Stimulated activated CD4-positive, alpha-beta T cell treated with anti-CD3 and anti-CD28 coated beads, TNF-alpha, amount 100 ng/mL, for 4 hours (primary cell): Measurements from ENCODE around the gene RPL19.

Source experiments
- DNase-seq, 3 experiments: peaks; one replicate each; pipeline ENCODE4 v3.0.0-alpha.2; 2020; ENCODE audit warnings: low read depth in 3 of 3

Gene RPL19

DNA sequence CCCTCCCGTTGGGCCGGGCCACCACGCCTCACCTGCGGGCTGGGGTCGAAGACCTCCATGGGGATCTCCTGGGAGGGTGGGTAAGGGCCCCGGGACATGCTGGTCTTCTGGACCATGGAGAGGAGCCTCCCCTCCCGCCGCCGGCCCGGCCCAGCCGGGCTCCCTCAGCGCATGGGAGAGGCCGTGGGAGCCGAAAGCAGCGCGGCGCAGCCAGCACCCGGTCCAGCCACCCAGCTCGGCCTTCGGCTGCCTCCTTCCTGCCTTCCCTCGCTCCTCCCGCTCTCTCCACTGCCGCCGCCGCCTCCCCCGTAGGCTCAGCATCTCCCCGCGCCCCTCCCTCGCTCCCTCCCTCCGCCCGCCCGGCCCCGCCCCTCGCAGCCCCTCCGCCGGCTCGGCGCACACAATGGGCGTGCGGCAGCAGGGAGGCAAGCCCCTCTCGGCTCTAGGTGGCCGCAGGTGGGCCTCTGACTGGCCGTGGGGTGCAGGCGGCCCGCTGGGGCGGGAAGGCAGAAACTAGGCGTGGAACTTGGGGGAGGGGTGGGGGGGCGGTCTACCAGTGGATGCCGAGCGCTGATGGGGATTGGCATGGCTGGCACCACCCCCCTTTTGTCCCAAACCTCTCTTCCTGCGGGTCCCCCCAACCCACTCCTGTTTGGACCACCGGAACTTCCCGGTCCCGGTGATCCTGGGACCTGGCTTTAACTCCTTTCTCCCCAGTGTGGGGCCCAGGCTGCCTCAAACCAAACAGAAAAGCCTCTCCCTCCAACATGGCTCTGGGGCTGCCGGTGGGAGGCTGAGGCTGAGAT is 2.5 kb upstream of the RPL19 start, which contains the start of gene CACNB1:
TSS of gene CACNB1 (minus strand) at position 290 of the 806 bp plus-strand sequence. CDS start at position 116, 174 bp downstream.
- peak; percentile 48 to 53 (median 53) for DNase-seq

DNA sequence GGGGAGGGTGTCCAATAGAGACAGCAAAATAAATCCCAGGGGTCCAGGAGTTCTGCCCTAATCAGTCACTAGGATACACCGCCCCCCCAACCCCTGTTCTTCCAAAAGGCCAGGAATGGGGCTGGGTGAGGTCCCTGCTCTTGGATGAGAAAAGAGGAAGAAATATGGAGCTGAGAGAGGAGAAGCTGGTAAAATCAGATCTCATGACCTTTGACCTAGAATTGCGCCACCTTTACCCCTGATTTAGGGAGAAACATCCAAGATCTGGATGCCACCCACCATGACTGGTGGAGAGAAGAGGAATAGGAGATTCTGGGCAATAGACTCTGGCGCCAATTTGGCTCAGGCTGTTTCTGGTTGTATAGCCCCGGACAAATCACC is 1.9 kb upstream of the RPL19 start:
- DNase-seq, result no peak

DNA sequence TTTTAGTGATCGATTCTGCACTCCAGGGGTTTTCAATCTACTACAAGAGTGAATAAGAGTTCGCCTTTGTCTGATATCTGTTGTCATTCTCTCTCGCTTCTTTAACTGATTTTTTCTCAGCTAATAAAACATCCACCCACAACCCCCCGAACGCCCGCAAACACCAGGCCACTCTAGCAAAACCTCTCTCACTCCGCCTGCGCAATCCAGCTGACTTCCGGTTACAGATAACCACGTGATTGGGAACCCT is 338 bp upstream of the RPL19 start:
- DNase-seq, result peak; percentile 65 to 86 (median 76)

DNA sequence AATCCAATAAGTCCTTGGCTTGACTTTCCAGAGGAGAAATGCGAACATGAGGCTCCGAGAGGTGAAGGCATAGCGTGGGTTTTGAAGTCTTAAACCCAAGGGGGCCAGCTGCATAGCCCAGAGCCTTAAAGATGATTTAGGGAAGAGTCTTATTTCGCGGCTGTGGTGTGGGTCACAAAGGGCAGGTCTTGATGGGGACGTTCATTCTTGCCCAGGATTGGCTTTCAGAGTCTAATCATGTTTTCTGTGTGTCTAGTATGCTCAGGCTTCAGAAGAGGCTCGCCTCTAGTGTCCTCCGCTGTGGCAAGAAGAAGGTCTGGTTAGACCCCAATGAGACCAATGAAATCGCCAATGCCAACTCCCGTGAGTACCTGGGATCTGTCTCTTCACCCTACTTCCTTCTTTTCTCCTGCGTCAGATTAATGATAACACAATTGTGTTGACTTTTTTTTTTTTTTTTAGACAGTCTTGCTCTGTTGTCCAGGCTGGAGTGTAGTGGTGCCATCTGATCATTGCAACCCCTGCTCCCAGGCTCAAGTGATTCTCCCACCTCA is 951 bp downstream of the RPL19 start:
- no peak for DNase-seq

DNA sequence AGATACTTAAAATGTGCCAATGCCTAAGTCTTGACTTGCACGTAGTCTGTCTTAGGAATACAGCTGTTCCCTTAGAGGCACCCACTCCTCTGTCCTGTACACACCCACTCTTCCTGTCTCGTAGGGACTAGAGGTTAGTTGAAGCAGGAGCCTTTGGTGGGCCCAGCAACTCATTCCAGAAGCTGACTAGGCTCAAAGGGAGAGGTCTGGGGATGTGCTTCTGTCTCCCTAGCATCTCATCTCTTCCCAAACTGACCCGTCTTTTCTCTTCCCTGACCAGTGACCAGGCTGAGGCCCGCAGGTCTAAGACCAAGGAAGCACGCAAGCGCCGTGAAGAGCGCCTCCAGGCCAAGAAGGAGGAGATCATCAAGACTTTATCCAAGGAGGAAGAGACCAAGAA is 4.2 kb downstream of the RPL19 start:
- no peak for DNase-seq

DNA sequence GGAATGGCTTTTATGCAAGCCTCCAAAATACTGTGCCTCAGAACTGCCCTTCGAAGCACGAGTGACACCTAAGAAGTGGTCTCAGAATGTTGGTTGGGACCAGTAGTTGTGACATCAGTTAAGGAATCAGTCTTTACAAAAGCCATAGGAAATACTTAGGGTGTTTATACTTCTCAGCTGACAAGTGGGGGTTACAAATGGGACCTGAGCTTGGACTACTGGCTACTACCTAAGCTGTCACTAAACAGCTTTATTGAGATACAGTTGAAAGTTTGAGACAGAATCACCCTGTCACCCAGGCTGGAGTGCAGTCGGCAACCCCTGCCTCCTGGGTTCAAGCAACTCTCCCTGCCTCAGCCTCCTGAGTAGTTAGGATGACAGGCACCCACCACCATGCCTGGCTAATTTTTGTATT is 5.0 kb downstream of the RPL19 start:
- DNase-seq, result no peak

DNA sequence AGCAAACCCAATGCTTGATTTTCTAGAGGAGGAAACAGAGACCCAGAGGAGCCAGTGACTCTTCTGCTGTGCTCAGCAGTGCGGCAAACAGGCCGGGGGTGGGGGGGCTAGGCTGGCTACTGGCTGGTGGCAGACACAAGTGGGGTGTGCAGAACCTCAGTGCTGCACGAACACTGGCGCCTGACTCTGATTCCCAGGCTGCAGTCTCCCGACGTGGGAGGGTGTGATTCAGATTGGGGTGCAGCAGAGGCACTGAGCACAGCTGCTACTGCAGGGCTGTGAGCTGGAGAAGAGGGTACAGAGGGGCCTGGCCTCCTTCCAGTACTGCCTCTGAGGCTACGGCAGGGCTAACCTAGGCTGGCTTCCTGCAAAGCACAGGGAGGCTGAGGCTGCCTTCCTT is 8.1 kb downstream of the RPL19 start:
- DNase-seq, result no peak

DNA sequence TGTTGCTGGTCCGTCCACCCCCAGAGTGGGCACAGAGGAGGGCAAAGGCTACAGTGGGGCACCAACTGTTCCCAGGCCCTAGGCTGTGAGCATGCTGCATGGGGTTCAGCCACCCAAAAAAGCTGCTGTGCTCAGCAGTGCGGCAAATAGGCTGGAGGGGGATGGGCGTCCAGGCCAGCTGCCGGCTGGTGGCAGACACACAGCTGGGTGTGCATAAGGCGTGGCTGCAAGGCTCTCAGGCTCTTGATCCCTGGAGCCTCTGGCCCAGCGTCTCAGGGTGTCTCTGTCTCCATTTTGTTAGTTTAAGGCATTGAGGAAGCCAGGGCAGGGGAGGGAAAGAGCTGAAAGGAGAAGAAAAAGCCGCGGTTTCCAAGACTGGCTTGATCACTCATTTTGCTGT is 8.8 kb downstream of the RPL19 start:
- no peak for DNase-seq

DNA sequence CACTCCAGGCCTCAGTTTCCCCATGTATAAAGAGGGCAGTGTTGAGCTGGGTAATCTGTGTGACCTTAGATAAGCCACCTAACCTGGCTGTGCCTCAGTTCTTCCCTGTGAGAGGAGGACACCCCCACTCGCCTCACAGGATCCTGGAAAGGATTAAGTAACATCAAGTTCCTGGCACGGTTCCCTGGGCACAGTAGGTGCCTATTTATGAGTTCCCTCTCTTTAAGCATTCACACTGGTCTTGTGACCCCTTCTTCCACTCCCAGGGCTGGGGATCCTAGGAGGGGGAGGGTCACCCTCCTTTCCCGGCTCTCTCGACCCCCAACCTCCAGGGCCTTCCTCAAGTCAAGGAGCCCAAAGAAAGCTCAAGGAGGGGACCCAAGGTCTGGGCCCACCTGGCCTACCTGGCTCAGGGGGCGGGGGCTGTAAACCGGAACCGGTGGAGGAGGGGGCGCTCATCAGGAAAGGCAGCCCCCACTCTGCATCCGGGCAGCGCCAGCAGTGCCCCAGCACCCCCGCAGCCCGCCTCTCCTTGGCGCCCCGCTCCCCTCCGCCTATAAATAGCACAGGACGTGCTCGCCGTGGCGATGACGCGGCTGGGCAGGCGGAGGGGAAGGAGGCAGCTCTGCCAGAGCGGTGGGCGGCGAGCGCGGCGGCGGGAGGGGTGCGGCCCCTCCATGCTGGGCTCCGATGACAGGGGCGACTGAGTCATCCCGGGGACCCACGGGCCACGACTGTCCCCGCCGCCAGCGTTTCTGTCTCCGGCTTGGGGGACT is 9.4 kb downstream of the RPL19 start:
- peak; percentile 53 to 81 (median 69) for DNase-seq

DNA sequence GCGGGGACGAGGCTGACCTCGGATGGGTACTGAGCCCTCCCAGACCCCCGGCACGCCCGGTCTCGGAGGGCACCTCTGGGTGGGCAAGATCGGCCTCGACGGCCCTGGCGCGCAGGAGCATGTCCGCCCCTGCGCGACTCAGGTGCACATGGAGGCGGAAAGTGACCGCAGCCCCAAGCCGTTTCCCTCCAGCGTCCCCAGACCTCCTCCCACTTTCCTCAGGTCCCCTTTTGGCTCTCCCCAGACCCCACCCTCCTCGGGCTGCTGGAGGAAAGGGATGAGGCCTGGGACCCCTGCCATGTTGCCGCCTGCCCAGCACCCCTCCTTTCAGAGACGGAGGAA is 10.0 kb downstream of the RPL19 start:
- DNase-seq, result no peak

DNA sequence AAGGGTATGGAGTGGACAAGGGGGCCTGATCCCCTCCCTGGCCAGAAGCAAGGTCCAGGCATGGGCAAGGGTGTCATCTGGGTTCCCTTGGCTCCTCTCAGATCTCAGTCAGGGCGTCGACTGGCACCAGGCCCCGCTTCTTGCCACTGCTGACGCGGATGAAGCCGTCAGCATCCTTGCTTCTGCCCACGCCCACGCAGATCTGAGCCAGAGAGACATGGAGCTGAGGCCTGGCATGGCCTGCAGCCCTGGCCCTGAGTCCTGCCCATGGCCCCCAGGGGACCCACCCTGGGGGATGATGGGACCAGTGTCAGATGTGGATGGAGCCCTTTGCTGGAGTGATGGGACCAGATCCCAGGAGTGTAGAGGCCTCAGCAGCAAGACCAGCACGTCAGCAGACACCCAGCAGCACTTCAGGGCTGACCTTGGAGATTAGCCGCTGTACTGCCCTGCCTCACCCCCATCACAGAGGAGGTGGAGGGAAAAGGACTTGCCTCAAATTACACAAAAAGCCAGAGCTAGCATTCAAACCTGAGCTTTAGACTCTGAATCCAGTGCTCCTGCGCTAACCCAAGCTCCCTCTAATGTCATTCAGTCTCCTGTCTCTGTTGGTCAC is 12.2 kb downstream of the RPL19 start:
- no peak for DNase-seq

DNA sequence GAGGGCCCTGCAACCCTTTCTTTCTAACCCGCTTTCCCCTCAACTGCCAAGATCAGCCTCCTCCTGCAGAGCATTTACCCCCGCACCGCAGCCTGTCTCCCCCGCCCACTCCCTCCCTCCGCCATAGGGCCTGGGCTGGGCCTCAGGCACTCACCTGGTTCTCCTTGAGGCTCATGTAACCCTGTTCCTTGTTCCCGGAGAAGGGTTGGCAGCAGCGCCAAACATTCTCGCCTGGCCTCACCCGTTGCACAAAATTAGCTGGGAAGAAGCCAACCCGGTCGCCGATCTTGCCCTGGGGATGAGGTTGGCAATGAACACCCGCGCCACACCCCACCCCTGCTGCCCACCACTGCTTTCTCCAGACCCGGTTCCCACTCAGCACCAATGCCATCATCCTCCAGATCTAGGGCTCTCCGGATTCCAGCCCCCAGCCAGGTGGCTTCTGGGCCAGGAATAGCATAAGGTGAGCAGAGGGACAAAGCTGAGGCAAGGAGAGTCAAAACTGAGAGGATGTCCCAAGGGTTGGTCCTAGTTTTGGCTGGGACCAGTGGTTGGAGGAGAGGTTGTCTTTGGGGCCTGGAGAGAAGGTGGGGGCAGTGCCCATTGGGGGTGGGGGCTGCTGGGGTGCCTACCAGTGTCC is 12.9 kb downstream of the RPL19 start:
- DNase-seq, result no peak

DNA sequence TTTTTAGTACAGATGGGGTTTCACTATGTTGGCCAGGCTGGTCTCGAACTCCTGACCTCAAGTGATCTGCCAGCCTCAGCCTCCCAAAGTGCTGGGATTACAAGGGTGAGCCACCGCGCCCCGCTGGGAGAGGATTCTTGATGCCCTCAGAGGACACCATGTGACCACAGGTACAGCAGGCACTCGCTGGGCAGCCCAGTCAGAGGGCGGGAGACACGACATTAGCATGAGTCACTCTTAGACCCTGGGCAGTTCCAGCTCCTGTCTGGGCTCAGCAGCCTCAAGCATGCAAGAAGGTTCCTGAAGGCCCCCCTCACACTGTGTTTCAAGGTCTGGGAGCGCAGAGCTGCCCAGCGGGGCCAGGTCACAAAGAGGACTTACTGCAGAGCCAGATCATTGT is 13.8 kb downstream of the RPL19 start:
- no peak for DNase-seq

DNA sequence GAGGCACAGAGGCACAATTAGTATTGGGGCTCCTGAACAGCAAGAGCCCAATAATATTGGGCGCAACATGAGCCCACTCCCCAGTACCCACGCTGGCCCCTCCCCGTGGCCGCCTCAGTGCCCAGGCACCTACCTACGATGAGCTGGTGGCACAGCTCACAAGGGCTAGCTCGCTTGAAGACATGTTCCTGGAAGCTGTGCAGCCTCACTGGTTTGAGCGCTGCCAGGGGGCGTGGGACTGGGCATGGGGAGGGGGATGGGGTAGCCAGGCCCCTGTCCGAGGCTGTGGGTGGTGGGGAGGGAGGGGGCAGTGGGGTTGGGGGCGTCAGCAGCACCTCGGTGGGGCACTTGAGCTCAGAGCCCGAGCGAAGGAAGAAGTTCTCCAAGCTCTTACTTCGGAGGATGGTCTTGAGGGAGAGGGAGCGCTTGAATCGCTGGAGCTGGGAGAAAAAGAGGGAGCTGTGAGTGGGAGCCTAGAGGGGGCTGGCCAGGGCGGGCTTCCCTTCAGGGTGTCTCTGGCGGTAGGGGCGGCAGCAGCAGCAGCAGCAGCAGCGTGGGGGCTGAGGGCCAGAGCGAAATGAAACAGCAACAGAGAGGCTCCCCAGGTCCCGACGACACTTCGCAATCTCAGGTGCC is 17.8 kb downstream of the RPL19 start:
- no peak for DNase-seq

DNA sequence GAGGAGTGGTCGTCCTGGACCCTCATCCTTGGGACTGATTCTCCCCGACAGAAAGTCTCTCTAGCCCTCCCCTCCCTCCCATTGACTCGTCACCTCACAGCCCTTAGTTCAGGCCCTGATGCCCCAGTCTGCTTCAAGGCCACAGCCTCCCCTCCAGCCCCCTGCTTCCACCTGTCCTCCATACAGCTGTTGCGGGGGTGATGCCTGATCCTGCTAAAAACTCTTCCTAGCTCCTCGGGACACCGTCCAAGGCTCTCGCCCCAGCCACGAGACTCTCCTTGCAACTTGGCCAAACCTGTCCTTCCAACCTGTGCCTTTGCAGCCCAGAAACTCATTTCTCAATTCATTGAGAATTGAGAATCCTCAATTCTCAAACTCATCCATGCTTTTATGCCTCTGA is 18.8 kb downstream of the RPL19 start:
- no peak for DNase-seq

DNA sequence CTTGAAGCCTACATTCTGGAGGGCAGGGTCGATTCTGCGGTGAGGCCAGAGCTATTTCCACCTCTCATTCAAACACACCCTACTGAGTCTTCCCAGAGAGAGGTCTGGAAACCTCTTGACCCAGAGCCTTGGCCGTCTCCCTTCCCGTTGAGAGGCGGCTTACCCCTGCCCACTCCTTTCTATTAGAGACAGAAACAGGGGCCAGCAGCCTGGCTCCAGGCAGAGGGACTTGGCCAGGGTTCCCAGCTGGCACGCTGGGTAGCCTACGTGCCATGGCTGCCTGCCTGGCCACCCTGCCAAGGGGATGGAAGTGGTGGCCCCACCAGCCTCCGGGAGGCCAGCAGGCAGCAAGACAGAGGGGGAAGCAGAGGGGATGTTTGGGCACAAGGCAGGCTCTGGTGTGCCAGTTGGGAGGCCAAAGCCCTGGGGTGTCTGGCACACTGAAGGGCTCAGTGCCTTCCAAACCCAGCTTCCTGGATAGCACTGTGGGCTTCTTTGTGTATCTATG is 19.6 kb downstream of the RPL19 start:
- DNase-seq, result no peak

DNA sequence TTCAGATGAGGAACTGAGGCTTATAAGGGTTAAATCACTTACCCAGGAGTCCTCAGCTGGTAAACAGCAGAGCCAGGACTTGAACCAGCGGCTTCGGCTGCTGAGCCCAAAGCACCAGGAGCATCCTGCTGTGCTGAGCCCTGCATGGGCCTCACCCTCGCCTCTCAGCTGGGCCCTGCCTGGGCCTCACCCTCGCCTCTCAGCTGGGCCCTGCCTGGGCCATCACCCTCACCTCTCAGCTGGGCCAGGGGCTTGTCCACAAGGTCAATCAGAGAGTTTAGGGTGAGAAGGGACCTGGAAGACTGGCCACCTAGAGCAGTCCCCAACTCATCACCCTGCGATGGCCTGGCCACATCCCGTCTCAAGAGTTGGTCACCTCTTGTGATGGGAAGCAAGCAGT is 21.5 kb downstream of the RPL19 start:
- no peak for DNase-seq

DNA sequence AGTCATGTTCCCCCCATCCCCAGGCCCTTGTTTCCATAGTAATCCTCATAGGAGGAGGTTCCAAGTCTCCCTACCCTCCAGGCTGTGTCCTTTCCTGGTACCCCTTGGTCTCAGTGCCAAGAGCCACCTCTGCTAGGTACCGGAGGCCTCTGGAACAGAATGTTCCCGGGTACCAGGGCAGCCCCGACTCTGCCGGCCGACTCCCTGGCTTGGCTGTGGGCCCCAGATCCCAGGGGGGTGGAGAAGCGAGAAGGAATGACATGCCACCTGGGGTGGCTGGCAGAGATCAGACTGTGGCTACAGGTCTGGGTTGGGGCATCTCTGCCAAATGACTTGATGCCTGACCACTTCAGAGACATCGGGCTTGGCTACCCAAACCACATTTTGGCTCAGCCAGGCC is 22.1 kb downstream of the RPL19 start:
- no peak for DNase-seq

DNA sequence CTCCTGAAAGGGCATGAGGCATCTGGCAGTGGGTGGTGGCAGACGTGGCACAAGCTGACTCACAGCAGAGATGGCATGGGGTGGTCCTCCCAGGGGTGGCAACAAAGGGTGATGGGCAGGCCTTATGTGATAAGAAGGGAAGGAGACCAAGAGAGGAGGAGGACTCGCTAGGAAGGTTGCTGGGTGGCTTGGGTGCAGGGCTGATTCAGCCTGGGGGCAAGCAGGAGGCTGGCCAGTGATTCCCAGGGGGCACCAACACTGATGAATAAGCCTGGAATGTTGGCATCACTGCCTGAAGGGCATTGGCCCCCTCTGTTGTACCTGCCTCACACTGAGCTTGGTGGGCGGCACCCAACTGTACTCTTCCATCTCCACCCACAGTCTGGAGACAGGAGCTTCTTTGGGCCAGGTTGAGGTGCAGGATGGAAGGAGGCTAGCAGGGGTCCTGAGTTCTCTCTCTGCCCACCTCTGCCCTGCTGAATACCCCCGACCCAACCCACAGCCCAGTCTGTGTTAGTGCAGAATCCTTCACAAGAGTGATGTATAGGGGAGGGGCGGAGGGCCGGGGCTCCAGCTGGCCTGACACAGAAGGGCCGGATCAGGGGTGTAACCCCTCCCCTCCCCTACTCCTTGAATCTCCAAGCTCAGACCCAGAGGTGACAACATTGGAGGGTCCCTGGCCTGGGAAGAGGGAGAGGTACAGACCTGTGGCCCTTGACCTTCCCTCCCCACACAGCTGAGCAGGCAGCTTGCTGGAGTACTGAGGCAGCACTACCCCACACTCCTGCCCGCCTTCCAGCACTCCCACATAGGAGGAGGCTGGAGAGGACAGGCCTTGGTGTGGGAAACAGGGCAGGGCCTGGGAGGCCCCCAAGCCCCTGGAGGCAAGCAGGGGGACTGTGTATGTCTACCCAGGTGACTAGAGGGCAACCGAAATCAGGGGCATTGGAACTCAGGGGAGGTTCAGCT is 23.1 kb downstream of the RPL19 start:
- no peak for DNase-seq
